HCT116 (cell line): ENCODE measurements around the gene WIF1. TPM values are rescaled to one million over a fixed set of nuclear protein-coding genes. Genes with fewer than 3 reads are reported as not detected.

Experiments used
- ATAC-seq: fragments of 200-7000 bp; cut with Tn5 transposase; 2 replicates; pipeline ENCODE4 v1.9.1; 2020; ENCODE audit warnings: mild to moderate bottlenecking, moderate library complexity
- BruUV-seq: library from RNA; stranded (reverse); fragments of 400-500 nt; replicated peaks from 2 replicates; lab custom pipeline; 2021; lab: Mats Ljungman, UMichigan
- CTCF ChIA-PET: fragments of 300-600 bp; sonication (Branson Sonifier 250); formaldehyde crosslinking; loops from one replicate; lab custom pipeline; 2021; ENCODE audit warnings: antibody characterized with exemption; lab: Charles Lee
- POLR2A ChIA-PET: fragments of 300-600, 350-600 bp; sonication (Branson Sonifier 250); formaldehyde crosslinking; loops from one replicate; lab custom pipeline; 2021; ENCODE audit warnings: antibody characterized with exemption; lab: Charles Lee
- RAD21 ChIA-PET, 2 experiments: fragments of 300-600 bp; sonication (Branson Sonifier 250); formaldehyde crosslinking; loops; one replicate each; lab custom pipeline; 2023; ENCODE audit warnings: low total read pairs in 2 of 2; ENCODE audit not compliant: uncharacterized antibody in 2 of 2, unreplicated experiment in 2 of 2, low non-redundant PET in 1 of 2; lab: Charles Lee
- DNase-seq: peaks from one replicate; pipeline ENCODE4 v3.0.0-alpha.2; 2010; ENCODE audit warnings: low read depth, low spot score
- H2AFZ ChIP-seq: fragments of 200-600 bp; shearing (Covaris generic), sonication (generic); 2 replicates; pipeline ENCODE4 v1.6.1; 2017; ENCODE audit warnings: low read depth, mixed run types, mixed read lengths, antibody characterized with exemption, low read length; ENCODE audit not compliant: poor library complexity, severe bottlenecking
- H3K27ac ChIP-seq: 2 replicates; pipeline ENCODE4 v1.5.1; 2012; ENCODE audit warnings: low read depth, low read length
- H3K27me3 ChIP-seq: fragments of 200-600 bp; sonication (generic); 2 replicates; pipeline ENCODE4 v1.6.1; 2016; ENCODE audit warnings: mixed run types, low read length, mixed read lengths; ENCODE audit not compliant: insufficient read depth
- H3K36me3 ChIP-seq, 2 experiments: fragments of 200-500 bp in 1 of 2; fragments of 200-600 bp in 1 of 2; sonication (Bioruptor generic) in 1 of 2; sonication (generic) in 1 of 2; 2 replicates each; pipeline versions ENCODE4 v1.5.1 to v1.6.1; 2014 to 2016; ENCODE audit warnings: low read length in 2 of 2, inconsistent platforms in 1 of 2, mixed read lengths in 1 of 2, mixed run types in 1 of 2; ENCODE audit not compliant: insufficient read depth in 2 of 2, control insufficient read depth in 1 of 2
- H3K4me1 ChIP-seq, 2 experiments: fragments of 200-600 bp in 1 of 2; sonication (generic) in 1 of 2; 2 replicates each; pipeline versions ENCODE4 v1.5.1 to v1.6.1; 2012 to 2017; ENCODE audit warnings: low read length in 2 of 2, inconsistent platforms in 1 of 2, mild to moderate bottlenecking in 1 of 2, mixed read lengths in 1 of 2, mixed run types in 1 of 2, moderate library complexity in 1 of 2; ENCODE audit not compliant: insufficient read depth in 2 of 2, control insufficient read depth in 1 of 2
- H3K4me2 ChIP-seq: fragments of 200-600 bp; sonication (generic); 2 replicates; pipeline ENCODE4 v1.6.1; 2017; ENCODE audit warnings: mixed run types, low read length, mixed read lengths
- H3K4me3 ChIP-seq, 2 experiments: fragments of 200-600 bp in 1 of 2; sonication (generic) in 1 of 2; replicated peaks in 1 of 2; 2 replicates each; pipeline ENCODE4 v1.5.1; 2011 to 2016; ENCODE audit warnings: low read length in 2 of 2, control low read depth in 1 of 2, low read depth in 1 of 2, mild to moderate bottlenecking in 1 of 2, mixed read lengths in 1 of 2, mixed run types in 1 of 2
- H3K79me2 ChIP-seq: fragments of 200-600 bp; sonication (generic); 2 replicates; pipeline ENCODE4 v1.6.1; 2017; ENCODE audit warnings: mild to moderate bottlenecking, mixed run types, low read length, moderate library complexity, mixed read lengths; ENCODE audit not compliant: insufficient read depth
- H3K9ac ChIP-seq: fragments of 200-600 bp; sonication (generic); 2 replicates; pipeline ENCODE4 v1.6.1; 2016; ENCODE audit warnings: low read length, mixed read lengths
- H3K9me2 ChIP-seq: fragments of 200-600 bp; sonication (generic), shearing (Covaris generic); 2 replicates; pipeline ENCODE4 v1.6.1; 2017; ENCODE audit warnings: mixed run types, mild to moderate bottlenecking, moderate library complexity; ENCODE audit not compliant: insufficient read depth
- H3K9me3 ChIP-seq, 2 experiments: fragments of 200-500 bp in 1 of 2; fragments of 200-600 bp in 1 of 2; sonication (Bioruptor generic) in 1 of 2; sonication (generic) in 1 of 2; 2 replicates each; pipeline ENCODE4 v1.6.1; 2014 to 2017; ENCODE audit warnings: low read length in 2 of 2, mixed read lengths in 2 of 2, inconsistent platforms in 1 of 2, low read depth in 1 of 2, mild to moderate bottlenecking in 1 of 2, mixed run types in 1 of 2, moderate library complexity in 1 of 2; ENCODE audit not compliant: control insufficient read depth in 1 of 2, insufficient read depth in 1 of 2
- H4K20me1 ChIP-seq: fragments of 200-600 bp; sonication (generic), shearing (Covaris generic); 2 replicates; pipeline ENCODE4 v1.6.1; 2017; ENCODE audit warnings: mixed run types, mild to moderate bottlenecking, moderate library complexity; ENCODE audit not compliant: insufficient read depth
- ATF3 ChIP-seq: IDR thresholded peaks from 2 replicates; pipeline ENCODE4 v1.6.1; 2012
- CBX3 ChIP-seq: IDR thresholded peaks from 2 replicates; pipeline ENCODE4 v1.6.1; 2012; ENCODE audit warnings: low read depth
- CTCF ChIP-seq, 3 experiments: fragments of 200-600 bp in 1 of 3; sonication (generic) in 1 of 3; IDR thresholded peaks in 2 of 3; conservative IDR thresholded peaks in 1 of 3; 2 replicates each; pipeline ENCODE4 v1.5.1; 2012 to 2017; ENCODE audit warnings: low read depth in 2 of 3, low read length in 2 of 3, antibody characterized with exemption in 1 of 3, borderline replicate concordance in 1 of 3, control low read depth in 1 of 3, mild to moderate bottlenecking in 1 of 3, mixed read lengths in 1 of 3, mixed run types in 1 of 3, moderate library complexity in 1 of 3; ENCODE audit not compliant: insufficient read depth in 1 of 3
- EGR1 ChIP-seq: IDR thresholded peaks from 2 replicates; pipeline ENCODE4 v1.6.1; 2012; ENCODE audit warnings: low read depth
- ELF1 ChIP-seq: IDR thresholded peaks from 2 replicates; pipeline ENCODE4 v1.6.1; 2012; ENCODE audit warnings: low read depth, borderline replicate concordance
- EZH2 ChIP-seq: fragments of 200-600 bp; sonication (generic); IDR thresholded peaks from 2 replicates; pipeline ENCODE4 v1.6.1; 2017; ENCODE audit warnings: antibody characterized with exemption, mixed run types
- FOSL1 ChIP-seq: IDR thresholded peaks from 2 replicates; pipeline ENCODE4 v1.6.1; 2012; ENCODE audit warnings: low read depth
- MAX ChIP-seq: IDR thresholded peaks from 2 replicates; pipeline ENCODE4 v1.6.1; 2012
- POLR2A ChIP-seq: IDR thresholded peaks from 2 replicates; pipeline ENCODE4 v1.7.0; 2011; ENCODE audit warnings: borderline replicate concordance; ENCODE audit not compliant: insufficient read depth, insufficient read length; ENCODE audit errors: extremely low read depth
- RAD21 ChIP-seq: IDR thresholded peaks from 2 replicates; pipeline ENCODE4 v1.6.1; 2012; ENCODE audit warnings: low read depth, mild to moderate bottlenecking
- REST ChIP-seq: IDR thresholded peaks from 2 replicates; pipeline ENCODE4 v1.6.1; 2012; ENCODE audit warnings: low read depth
- SIN3A ChIP-seq: IDR thresholded peaks from 2 replicates; pipeline ENCODE4 v1.6.1; 2012; ENCODE audit warnings: low read depth
- SP1 ChIP-seq: IDR thresholded peaks from 2 replicates; pipeline ENCODE4 v1.6.1; 2012; ENCODE audit warnings: low read depth
- SRF ChIP-seq: IDR thresholded peaks from 2 replicates; pipeline ENCODE4 v1.6.1; 2012; ENCODE audit warnings: low read depth
- TCF7L2 ChIP-seq: IDR thresholded peaks from 2 replicates; pipeline ENCODE4 v1.7.0; 2011; ENCODE audit warnings: borderline replicate concordance, inconsistent platforms; ENCODE audit not compliant: insufficient read depth, insufficient read length; ENCODE audit errors: extremely low read depth
- YY1 ChIP-seq: IDR thresholded peaks from 2 replicates; pipeline ENCODE4 v1.6.1; 2011; ENCODE audit warnings: low read length, low read depth, moderate library complexity, mild to moderate bottlenecking; ENCODE audit not compliant: insufficient replicate concordance; ENCODE audit errors: extremely low read depth
- ZFX ChIP-seq: fragments of 450-650 bp; IDR thresholded peaks from 2 replicates; pipeline ENCODE4 v1.6.1; 2017
- ZNF274 ChIP-seq: fragments of 200-500 bp; sonication (Bioruptor generic); IDR thresholded peaks from 2 replicates; pipeline ENCODE4 v1.6.1; 2014; ENCODE audit warnings: mild to moderate bottlenecking, low read depth, low read length, inconsistent platforms
- intact Hi-C: fragments of 100-400 bp; cut with micrococcal nuclease; formaldehyde crosslinking; loops from 2 replicates; pipeline ENCODE4 v1.10.0; 2022
- total RNA-seq: library from RNA; stranded (reverse); gene quantifications from one replicate; pipeline ENCODE4 v1.2.1, GENCODE V29; 2021; ENCODE audit not compliant: unreplicated experiment

The WIF1 gene
- total RNA-seq, 1 experiment from 2014 or later = not detected

- H3K4me2 ChIP-seq = no peak overlapping the region
Observed at GRCh38 chr12:65010437-65010836, 110.7 kb downstream of the WIF1 start.

More at GRCh38 chr12:65010437-65010836, 110.7 kb downstream of the WIF1 start:
- TF ChIP-seq REST (no peak), MAX (no peak), SIN3A (no peak), CBX3 (no peak), ELF1 (no peak), POLR2A (no peak), TCF7L2 (no peak), YY1 (no peak), SRF (no peak), CTCF (IDR thresholded peaks at IDR 0.05 in 2 of 3, conservative IDR thresholded peaks at IDR 0.05 in 1 of 3; ENCODE audit: borderline replicate concordance in 1 of 3, insufficient read depth in 1 of 3, low read depth in 2 of 3, low read length in 2 of 3) (no peak), FOSL1 (no peak), SP1 (no peak), RAD21 (no peak), EZH2 (no peak), ZNF274 (no peak), ZFX (no peak), EGR1 (no peak), ATF3 (no peak)
- ChIA-PET RAD21 (no interaction called here), POLR2A (no interaction called here), CTCF (no interaction called here)
- Histone ChIP-seq H4K20me1 (no peaks in the 10 kb centered on the region), H3K9me2 (no peaks in the 10 kb centered on the region), H3K27me3 (peaks cover 37% of the 10 kb centered on the region), H3K9ac (no peak overlapping the region), H2AFZ (no peak overlapping the region), H3K4me3 (no peak overlapping the region), H3K27ac (no peak overlapping the region), H3K79me2 (no peaks in the 10 kb centered on the region), H3K4me1 (no peaks in the 10 kb centered on the region), H3K9me3 (no peaks in the 10 kb centered on the region), H3K36me3 (no peaks in the 10 kb centered on the region)
- intact Hi-C loops = no loop called here
- DNase-seq = no peak
- ATAC-seq = no peak
- no TSS peak for BruUV-seq
